Pons (tissue), 1 donor: ENCODE data around the gene PEDS1.
"Not testable (repeated sequence)": the region's sequence is repeated elsewhere in the genome, so short reads cannot be mapped to it uniquely, and the experiment has no call there.

Experiments
- DNase-seq: peaks from one replicate; pipeline ENCODE4 v3.0.0-alpha.2; 2016; ENCODE audit warnings: low spot score

PEDS1 gene

GRCh38 chr20:50163570-50164317 lies 10.2 kb upstream of the PEDS1 start:
- no peak for DNase-seq

- DNase-seq = not testable (repeated sequence)
Measured at GRCh38 chr20:50161494-50161893, 8.0 kb upstream of the PEDS1 start.

- DNase-seq = no peak
Measured at GRCh38 chr20:50153153-50153499, 397 bp downstream of the PEDS1 start.

DNA sequence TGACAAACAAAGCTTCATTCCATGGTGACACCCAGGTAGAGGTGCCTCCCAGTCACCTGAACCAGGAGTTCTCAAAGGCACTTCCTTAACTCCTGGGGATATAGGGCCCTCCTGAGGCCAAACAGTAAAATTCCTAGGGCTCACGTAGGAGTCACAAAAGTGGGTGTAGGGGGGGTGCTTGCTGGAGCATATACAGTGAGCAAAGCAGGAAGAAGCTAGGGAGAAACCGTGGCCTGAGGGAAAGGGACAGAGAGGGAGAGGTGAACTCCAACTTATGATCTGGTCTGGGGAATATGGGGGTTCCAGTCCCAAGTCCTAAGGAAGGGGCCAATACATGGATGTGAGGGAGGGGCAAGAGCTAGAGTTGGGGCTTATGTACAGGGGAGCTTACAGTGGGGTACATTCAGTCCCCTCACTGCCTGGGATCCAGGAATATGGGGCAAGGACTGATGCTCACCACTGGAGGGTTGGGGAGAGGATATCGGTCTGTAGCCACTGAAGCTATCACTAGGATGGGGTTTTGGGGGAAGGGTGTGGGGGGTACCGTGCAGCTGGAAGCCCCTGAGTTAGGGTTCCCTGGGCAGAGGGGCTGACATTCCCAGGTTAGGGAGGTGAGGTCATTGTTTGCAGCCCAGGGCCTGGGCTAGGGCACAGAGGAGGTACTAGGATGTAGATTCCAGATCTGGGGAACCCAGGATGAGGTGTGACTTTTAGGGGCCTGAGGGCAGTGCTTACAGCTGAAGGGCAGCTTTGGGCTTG lies 950 bp downstream of the PEDS1 start:
- no peak for DNase-seq

DNA sequence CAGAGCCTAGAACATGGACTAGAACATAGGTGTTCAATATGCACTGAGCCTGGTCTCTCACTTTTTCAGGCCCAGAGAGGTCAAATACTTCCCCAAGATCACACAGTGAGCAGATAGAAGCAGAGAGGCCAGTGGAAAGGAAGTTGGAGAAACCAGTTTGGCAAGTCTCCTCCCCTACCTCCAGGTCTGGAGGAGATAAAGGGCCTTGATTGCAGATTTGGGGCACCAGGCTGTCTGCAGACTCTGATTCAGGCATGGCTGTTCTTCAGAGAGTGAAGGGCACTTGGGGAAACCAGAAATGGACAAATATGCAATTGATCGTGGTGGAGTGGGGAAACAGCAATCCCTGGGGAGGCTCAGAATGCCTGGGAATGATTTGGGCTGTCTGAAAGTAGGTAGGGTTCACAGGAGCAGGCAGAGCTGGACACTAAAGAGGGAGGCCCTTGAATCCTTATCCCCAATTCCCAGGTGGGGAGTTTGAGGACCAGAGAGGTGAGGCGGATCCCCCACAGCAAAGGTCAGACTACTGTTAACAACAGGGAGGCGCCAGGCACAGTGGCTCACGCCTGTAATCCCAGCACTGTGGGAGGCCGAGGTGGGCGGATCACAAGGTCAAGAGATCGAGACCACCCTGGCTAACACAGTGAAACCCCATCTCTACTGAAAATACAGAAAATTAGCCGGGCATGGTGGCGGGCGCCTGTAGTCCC lies 2.3 kb downstream of the PEDS1 start:
- DNase-seq = no peak

GRCh38 chr20:50149481-50150254 lies 3.9 kb downstream of the PEDS1 start:
- no peak for DNase-seq

DNA sequence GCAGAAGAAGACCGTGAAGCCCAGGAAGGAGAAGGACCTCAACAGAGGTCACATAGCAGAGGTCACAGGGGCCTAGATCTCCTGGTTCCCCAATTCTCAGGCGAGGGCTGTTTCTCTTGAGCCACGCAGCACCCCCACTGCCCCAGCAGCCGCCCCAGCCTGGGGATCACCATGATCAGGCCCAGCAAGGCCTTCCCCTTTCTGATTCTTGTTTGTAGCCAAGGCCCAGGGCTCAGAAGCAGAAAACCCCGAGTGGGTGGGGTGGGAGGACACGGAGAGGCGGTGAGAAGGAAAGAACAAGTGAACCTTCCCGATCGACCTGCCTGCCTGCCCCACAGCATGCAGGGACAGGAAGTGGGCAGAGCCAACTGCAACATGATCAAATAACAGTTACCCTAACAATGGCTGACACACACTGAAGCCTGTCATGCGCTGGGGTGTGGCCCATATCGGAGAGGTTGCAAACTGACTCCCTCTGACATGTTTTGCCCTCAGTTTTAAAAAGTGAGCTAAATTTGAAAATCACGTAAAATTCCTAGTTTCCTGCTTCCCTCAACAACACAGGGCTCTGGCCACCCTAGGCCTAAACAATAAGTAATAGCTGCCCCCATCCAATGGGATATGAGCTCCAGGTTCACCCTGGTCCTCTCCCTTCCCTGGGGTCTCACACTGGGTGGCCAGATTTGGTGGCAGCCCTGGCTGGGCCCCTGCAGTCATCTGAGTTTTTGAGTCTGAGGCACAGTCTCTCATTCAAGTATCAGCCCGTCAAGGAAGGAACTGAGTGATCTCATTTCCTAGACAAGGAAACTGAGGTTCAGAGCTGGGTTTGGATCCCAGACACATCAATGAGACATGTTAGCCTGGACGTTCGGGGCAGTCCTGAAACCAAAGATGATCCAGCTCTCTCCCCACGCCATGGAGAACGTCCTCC lies 6.5 kb downstream of the PEDS1 start:
- DNase-seq = no peak

DNA sequence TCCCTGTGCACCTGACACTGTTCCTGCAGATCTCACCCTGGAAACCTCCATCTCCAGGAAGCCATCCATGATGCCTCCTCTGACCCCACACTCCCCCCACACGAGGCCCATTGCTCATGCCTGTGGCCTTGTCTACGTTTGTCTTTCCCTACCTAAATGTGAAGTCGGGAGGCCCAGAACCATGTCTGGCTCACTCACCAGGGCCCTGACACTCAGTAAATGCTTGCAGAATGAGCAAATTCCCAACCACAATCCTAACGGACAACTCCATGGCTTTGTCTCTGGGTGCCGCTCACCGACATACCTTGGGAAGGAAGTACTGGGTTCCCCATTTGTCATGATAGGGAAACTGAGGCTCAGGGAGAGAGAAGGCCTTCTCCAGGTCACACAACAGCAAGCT lies 7.3 kb downstream of the PEDS1 start:
- DNase-seq = no peak

GRCh38 chr20:50145566-50145965 lies 8.0 kb downstream of the PEDS1 start:
- no peak for DNase-seq

DNA sequence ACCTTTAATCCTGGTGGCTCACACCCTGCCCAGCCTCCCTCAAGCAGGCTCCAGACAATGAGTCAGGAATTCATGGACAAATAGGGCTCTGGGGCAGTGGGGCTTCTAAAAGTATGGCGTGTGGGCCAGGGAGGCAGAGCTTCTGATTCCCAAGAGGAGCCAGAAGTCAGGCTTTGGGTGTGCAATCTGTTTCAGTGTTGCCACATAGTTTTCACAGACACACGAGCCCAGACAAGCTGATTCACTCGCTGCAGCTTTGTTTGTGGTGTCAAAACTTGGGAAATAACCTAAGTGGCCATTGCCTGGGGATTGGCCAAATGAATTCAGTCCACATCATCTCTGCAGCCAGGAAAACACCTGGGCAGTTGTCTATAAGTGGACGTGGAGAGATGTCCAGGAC lies 9.2 kb downstream of the PEDS1 start:
- no peak for DNase-seq

GRCh38 chr20:50142812-50143211 lies 10.7 kb downstream of the PEDS1 start:
- no peak for DNase-seq

DNA sequence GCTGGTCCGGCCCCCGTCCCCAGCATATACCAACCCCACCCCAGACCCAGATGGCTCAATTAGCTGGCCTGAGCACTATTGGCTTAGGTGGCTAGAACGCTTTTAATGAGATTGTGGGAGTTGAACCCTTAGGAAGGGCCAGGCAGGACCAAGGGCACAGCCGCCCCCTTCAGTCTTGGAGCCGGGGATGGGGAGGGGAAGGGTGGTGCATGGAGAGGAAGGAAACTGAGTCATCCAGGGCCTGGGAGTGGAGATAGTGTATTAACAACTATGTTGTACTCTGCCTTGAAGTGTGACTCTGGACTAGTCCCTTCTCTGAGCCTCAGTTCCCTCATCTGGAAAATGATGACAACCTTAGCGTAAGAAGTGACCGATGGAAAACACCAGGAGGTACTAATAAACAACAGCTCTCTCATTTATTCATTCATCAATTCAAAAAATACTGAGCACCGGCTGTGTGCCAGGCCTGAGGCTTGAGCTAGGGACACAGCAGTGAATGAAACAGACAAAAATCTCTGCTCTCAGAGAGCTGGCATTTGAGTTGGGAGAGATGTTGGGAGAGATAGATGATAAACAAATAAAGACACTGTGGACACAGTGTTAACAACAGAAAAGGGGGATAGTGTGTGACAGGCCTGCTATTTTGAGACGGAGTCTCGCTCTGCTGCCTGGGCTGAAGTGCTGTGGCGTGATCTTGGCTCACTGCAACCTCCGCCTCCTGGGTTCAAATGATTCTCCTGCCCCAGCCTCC lies 11.5 kb downstream of the PEDS1 start:
- peak; percentile 46 for DNase-seq

GRCh38 chr20:50141018-50141675 lies 12.4 kb downstream of the PEDS1 start:
- DNase-seq = no peak

DNA sequence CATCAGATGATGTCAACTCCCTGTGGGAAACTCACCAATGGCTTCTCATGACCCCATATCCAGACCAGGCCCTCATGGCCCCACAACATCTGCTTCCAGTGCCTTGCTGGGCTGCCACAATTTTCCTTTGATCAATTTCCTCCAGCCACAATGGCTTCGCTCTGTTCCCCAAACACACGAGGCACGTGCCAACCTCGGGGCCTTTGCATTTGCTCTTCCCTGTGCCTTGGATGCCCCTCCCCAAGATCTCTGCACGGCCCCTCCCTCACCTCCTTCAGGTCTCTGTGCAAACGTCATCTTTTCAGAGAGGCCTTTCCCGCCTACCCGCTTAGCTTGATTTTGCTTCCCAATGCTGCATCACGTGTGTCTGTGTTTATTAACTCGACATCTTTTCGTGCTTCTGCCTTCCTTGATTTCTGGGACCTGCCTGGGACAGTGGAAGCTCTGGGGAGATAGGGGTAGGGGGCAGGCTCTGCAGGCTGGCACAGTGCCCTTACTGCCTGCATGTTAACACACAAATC lies 13.1 kb downstream of the PEDS1 start:
- DNase-seq = no peak

DNA sequence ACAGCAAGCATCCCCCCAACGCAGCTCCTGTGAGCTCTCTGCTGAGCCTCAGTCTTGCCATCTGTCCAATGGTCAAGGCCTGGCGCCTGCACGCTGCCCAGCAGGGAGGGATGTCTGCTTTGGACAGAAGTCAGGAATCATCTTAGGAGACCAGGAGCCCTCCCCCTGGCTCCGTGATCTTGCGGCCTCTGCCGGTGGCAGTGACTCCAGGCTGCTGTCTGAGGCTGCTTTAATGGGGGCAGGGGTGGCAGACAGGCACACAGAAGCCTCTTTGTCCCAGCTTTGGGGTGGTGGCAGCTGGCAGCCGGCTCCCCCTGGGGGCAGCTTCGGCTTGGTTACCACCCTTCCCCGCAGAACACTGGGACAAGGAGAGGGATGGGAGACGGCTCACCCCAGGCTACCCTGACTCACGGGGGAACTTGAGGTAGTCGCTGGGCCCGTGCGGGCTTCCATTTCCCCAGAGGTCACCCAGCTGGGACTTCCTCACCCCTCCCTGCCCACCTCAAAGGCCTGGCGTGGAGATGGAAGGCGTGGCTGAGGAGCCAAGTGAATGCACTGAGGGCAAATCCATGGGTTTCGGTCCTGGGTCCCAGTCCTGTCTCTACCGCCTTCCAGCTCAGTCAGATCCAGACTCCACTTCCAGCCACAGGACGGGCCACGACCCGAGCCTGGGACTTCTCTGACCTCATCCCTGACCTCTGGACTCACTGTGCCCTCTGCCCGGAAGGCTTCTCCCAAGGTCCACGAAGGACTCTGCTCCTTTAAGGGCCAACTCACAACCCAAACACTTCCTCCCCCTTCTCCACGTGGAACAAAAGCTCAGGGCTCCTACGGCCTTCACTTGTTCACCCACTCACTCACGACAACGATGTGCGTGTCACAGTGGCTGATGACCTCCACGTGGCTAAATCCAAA lies 14.8 kb downstream of the PEDS1 start:
- DNase-seq = peak; percentile 92

DNA sequence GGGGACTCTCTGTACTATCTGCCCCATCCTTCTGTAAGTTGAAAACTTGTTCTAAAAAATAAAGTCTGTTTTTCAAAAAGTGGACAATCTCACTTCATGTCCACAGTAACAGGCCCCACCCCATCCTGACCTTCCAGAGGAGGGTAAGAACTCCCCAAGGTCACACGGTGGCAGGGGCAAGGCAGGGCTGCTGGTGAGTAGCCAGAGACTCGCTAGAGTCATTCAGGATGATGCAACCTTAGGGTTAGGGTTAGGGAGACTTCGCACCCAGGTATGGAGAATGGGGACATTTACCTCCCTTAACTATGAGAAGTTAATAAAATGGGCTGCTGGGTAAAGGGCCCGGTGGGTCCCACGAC lies 15.4 kb downstream of the PEDS1 start:
- no peak for DNase-seq

DNA sequence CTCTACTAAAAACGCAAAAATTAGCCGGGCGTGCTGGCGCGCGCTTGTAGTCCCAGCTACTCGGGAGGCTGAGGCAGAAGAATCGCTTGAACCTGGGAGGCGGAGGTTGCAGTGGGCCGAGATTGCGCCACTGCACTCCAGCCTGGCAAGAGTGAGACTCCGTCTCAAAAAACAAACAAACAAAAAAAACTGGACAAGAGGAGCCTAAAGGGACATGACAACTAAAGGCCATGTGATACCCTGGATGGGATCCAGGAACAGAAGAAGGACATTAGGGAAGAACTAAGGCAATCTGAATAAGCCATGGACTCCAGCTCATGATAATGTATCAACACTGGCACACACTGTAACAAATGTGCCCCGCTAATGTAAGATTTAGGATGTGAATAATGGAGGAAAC lies 15.8 kb downstream of the PEDS1 start:
- DNase-seq = peak; percentile 92

GRCh38 chr20:50136822-50137599 lies 16.5 kb downstream of the PEDS1 start:
- no peak for DNase-seq
